Stomach (tissue), 9 donors: ENCODE data around the gene SPEG. TPM values are rescaled to one million over a fixed set of nuclear protein-coding genes. Genes with fewer than 3 reads are reported as not detected.
A peak's percentile ranks its signal among the peaks of the same experiment; 100 is the strongest.

ENCODE experiments used
- DNase-seq, 2 donors: peaks; one replicate each; pipeline versions ENCODE4 v3.0.0 to v3.0.0-alpha.2; 2013 to 2019
- H3K27ac ChIP-seq, 5 donors: fragments of 200-600 bp in 4 of 5; sonication (generic) in 4 of 5; one replicate each; pipeline ENCODE4 v1.5.1; 2013 to 2019; ENCODE audit warnings: mild to moderate bottlenecking in 1 of 5, moderate library complexity in 1 of 5
- H3K27me3 ChIP-seq, 3 donors: fragments of 200-600 bp; sonication (generic); one replicate each; pipeline ENCODE4 v1.5.1; 2017 to 2019; ENCODE audit warnings: mixed run types in 1 of 3
- H3K36me3 ChIP-seq, 4 donors: fragments of 200-600 bp; sonication (generic); 1 replicate in 3 of 4; 2 replicates in 1 of 4; pipeline ENCODE4 v1.5.1; 2016 to 2019
- H3K4me1 ChIP-seq, 4 donors: fragments of 200-600 bp; sonication (generic); one replicate each; pipeline ENCODE4 v1.5.1; 2016 to 2019
- H3K4me3 ChIP-seq, 4 donors: fragments of 200-600 bp; sonication (generic) in 3 of 4; one replicate each; pipeline ENCODE4 v1.5.1; 2016 to 2019; ENCODE audit warnings: mild to moderate bottlenecking in 1 of 4
- H3K9me3 ChIP-seq, 4 donors: fragments of 200-600 bp; sonication (generic); one replicate each; pipeline ENCODE4 v1.5.1; 2016 to 2019
- EP300 ChIP-seq: sonication (generic); formaldehyde crosslinking; IDR thresholded peaks from one replicate; pipeline ENCODE4 v1.6.1; 2017; ENCODE audit warnings: antibody characterized with exemption
- POLR2A ChIP-seq, 4 donors: fragments of 450-650 bp; IDR thresholded peaks; one replicate each; pipeline ENCODE4 v1.6.1; 2016; ENCODE audit warnings: antibody characterized with exemption in 4 of 4, control low read depth in 2 of 4, mild to moderate bottlenecking in 1 of 4, moderate library complexity in 1 of 4
- POLR2AphosphoS5 ChIP-seq, 3 donors: sonication (generic); formaldehyde crosslinking; IDR thresholded peaks; one replicate each; pipeline ENCODE4 v1.6.1; 2016; ENCODE audit warnings: antibody characterized with exemption in 3 of 3
- WGBS, 5 donors: extraction: QIAGEN DNeasy Blood & Tissue Kit in 3 of 5; methylation state at CpG; one replicate each; pipeline versions ENCODE4 v1.1.5 to v1.1.7; 2013 to 2018; 5-methylcytosine and 5-hydroxymethylcytosine counted together
- intact Hi-C: fragments of 100-400 bp; cut with DNase I; formaldehyde crosslinking; loops from one replicate; pipeline ENCODE4 v1.15.1; 2023; ENCODE audit warnings: low total_unique reads
- polyA plus RNA-seq, 3 donors: library from polyadenylated mRNA; stranded (reverse); fragments of 200-250 nt; gene quantifications; one replicate each; pipeline ENCODE4 v1.2.3, GENCODE V29; 2013
- total RNA-seq, 5 donors: library from RNA; depleted of rRNA; stranded (reverse); fragments of >200 nt; gene quantifications; one replicate each; pipeline versions ENCODE4 v1.1.0 to v1.2.3, GENCODE V29; 2014 to 2016
- TF ChIP-seq, protein P1 (sequence below), 7 experiments: fragments of 450-650 bp in 4 of 7; fragments of 200-600 bp in 3 of 7; sonication (generic) in 3 of 7; IDR thresholded peaks; one replicate each; pipeline ENCODE4 v1.5.1; 2016 to 2019; ENCODE audit warnings: antibody characterized with exemption in 7 of 7, control low read depth in 2 of 7, mild to moderate bottlenecking in 1 of 7
- donor health status: healthy with polysubstance abuse.
- donor health status: Bipolar disorder and iron deficiency.
- donor health status: healthy.

The SPEG gene
- total and polyA plus RNA-seq, 8 donors: 7.4 to 106 (median 27.2) TPM

DNA sequence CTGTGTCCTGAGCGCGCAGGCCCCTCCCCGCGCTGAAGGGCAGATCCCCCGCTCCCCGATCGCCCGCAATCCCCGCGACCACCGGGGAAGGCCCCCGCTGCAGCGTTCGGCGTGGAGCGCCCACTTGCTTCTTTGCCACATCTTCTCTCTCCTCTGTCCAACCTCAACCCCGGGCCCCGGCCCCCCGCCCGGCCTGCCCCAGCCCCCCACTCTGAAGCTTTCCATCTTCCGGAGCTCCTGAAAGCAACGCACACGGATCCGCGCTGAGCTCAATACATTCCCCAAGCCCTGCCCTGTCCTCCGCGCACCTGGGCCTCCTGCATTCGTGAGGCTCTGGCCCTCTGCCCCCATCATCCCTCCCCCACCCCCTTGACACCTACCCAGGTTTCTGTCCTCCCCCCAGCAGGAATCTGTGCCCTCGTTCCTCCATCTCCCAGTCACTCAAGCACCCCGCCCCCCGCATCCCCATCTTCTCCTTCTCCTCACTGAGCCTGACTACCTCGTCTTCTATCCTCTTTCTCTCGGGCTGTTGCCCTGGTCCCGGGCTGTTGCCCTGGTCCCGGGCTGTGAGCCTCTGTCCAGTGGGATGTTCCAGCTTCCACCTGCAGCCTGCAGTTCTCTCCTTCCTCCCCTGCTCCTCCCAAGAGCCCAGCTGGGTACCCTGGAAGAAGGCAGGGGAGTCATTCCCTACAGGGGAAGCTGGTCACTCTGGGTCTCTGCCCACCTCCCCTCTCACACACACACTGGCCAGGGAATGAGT lies 7.8 kb downstream of the SPEG start:
- Histone ChIP-seq H3K36me3 (no peaks in the 10 kb centered on the region), H3K4me1 (peaks cover 15 to 44% (median 25%) of the 10 kb centered on the region in 4 donors), H3K27ac (peak overlapping the region in 4 of 5 donors; percentile 66 to 95 (median 86)), H3K4me3 (peak overlapping the region; percentile 64 to 80 (median 71)), H3K27me3 (peaks cover 0 to 85% (median 37%) of the 10 kb centered on the region in 3 donors), H3K9me3 (no peaks in the 10 kb centered on the region)
- DNase-seq: no peak
- no peak for TF ChIP-seq POLR2A (IDR thresholded peaks at IDR 0.05)
- TF ChIP-seq EP300: no peak
- no peak for TF ChIP-seq POLR2AphosphoS5 (IDR thresholded peaks at IDR 0.05)
- TF ChIP-seq, protein P1, sequence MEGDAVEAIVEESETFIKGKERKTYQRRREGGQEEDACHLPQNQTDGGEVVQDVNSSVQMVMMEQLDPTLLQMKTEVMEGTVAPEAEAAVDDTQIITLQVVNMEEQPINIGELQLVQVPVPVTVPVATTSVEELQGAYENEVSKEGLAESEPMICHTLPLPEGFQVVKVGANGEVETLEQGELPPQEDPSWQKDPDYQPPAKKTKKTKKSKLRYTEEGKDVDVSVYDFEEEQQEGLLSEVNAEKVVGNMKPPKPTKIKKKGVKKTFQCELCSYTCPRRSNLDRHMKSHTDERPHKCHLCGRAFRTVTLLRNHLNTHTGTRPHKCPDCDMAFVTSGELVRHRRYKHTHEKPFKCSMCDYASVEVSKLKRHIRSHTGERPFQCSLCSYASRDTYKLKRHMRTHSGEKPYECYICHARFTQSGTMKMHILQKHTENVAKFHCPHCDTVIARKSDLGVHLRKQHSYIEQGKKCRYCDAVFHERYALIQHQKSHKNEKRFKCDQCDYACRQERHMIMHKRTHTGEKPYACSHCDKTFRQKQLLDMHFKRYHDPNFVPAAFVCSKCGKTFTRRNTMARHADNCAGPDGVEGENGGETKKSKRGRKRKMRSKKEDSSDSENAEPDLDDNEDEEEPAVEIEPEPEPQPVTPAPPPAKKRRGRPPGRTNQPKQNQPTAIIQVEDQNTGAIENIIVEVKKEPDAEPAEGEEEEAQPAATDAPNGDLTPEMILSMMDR (IDR thresholded peaks at IDR 0.05): no peak
- intact Hi-C loops: no loop called here
- 4 to 7% (median 6%) methylated on average over 27 to 35 of the region's 35 CpGs for WGBS, 5 donors

GRCh38 chr2:219443016-219443696 lies 8.5 kb downstream of the SPEG start:
- H3K4me1 ChIP-seq: peaks cover 19 to 51% (median 30%) of the 10 kb centered on the region in 4 donors
- H3K27ac ChIP-seq: peak overlapping the region in 4 of 5 donors; percentile 66 to 95 (median 86)
- 65 to 80% (median 75%) methylated on average over 12 of the region's 12 CpGs for WGBS, 5 donors
- no peaks in the 10 kb centered on the region for H3K36me3 ChIP-seq
- peak overlapping the region; percentile 64 to 80 (median 71) for H3K4me3 ChIP-seq
- TF ChIP-seq POLR2AphosphoS5 (IDR thresholded peaks at IDR 0.05) (no peak), EP300 (no peak), POLR2A (IDR thresholded peaks at IDR 0.05) (no peak)
- TF ChIP-seq, protein P1 (IDR thresholded peaks at IDR 0.05): no peak
- intact Hi-C loops: no loop called here
- no peak for DNase-seq
- no peaks in the 10 kb centered on the region for H3K9me3 ChIP-seq
- H3K27me3 ChIP-seq: peaks cover 0 to 87% (median 45%) of the 10 kb centered on the region in 3 donors

GRCh38 chr2:219443697-219444023 lies 9.0 kb downstream of the SPEG start:
- no peak for TF ChIP-seq EP300
- TF ChIP-seq POLR2AphosphoS5 (IDR thresholded peaks at IDR 0.05): no peak
- no peak for TF ChIP-seq POLR2A (IDR thresholded peaks at IDR 0.05)
- TF ChIP-seq, protein P1 (IDR thresholded peaks at IDR 0.05): no peak
- WGBS, 5 donors: 49 to 66% (median 57%) methylated on average over 3 of the region's 3 CpGs
- DNase-seq: no peak
- peak overlapping the region in 3 of 4 donors; percentile 25 to 80 (median 27) for H3K4me3 ChIP-seq
- peak overlapping the region in 4 of 5 donors; percentile 66 to 95 (median 86) for H3K27ac ChIP-seq
- no peaks in the 10 kb centered on the region for H3K36me3 ChIP-seq
- H3K27me3 ChIP-seq: peaks cover 0 to 92% (median 50%) of the 10 kb centered on the region in 3 donors
- H3K4me1 ChIP-seq: peaks cover 24 to 57% (median 35%) of the 10 kb centered on the region in 4 donors
- H3K9me3 ChIP-seq: no peaks in the 10 kb centered on the region
- intact Hi-C loops: no loop called here

- H3K27me3 ChIP-seq: peaks cover 0 to 98% (median 59%) of the 10 kb centered on the region in 3 donors
- 67 to 84% (median 83%) methylated on average over 11 to 23 of the region's 23 CpGs for WGBS, 5 donors
- H3K4me1 ChIP-seq: peaks cover 31 to 62% (median 39%) of the 10 kb centered on the region in 4 donors
Measured at GRCh38 chr2:219444566-219445091, 10.0 kb downstream of the SPEG start.

More at GRCh38 chr2:219444566-219445091, 10.0 kb downstream of the SPEG start:
- TF ChIP-seq POLR2AphosphoS5 (IDR thresholded peaks at IDR 0.05): peak in 1 of 3 donors; percentile 10
- TF ChIP-seq, protein P1 (IDR thresholded peaks at IDR 0.05): no peak
- DNase-seq: peak in 1 of 2 donors; percentile 65
- intact Hi-C loops: no loop called here
- Histone ChIP-seq H3K27ac (peak overlapping the region in 4 of 5 donors; percentile 50 to 95 (median 86)), H3K36me3 (no peaks in the 10 kb centered on the region), H3K9me3 (no peaks in the 10 kb centered on the region), H3K4me3 (peak overlapping the region in 3 of 4 donors; percentile 25 to 80 (median 27))
